GM19043 (cell line): ENCODE results near the gene SHCBP1.
"Not testable (repeated sequence)": the region's sequence is repeated elsewhere in the genome, so short reads cannot be mapped to it uniquely, and the experiment has no call there.

Experiments used
- ATAC-seq: cut with Tn5 transposase; IDR thresholded peaks from one replicate; pipeline ENCODE4 v1.9.1; 2021; ENCODE audit warnings: low read depth; ENCODE audit not compliant: unreplicated experiment

SHCBP1 gene

DNA sequence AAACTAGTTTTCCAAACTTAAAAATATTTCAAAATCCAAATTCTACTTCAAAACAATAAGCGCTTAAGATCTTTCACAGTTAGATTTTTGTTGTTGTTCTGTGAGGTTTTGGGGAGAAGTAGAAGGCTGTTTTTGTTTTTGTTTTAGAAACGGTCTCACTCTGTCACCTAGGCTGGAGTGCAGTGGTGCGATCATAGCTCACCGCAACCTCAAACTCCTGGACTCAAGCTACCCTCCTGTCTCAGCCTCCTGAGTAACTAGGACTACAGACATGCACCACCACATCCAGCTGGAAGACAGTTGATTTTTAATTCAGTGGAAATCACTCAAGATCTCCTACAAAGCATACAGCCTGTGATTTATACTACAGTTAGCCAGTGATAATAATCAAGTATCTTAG is 2.7 kb downstream of the SHCBP1 start:
- no peak for ATAC-seq

DNA sequence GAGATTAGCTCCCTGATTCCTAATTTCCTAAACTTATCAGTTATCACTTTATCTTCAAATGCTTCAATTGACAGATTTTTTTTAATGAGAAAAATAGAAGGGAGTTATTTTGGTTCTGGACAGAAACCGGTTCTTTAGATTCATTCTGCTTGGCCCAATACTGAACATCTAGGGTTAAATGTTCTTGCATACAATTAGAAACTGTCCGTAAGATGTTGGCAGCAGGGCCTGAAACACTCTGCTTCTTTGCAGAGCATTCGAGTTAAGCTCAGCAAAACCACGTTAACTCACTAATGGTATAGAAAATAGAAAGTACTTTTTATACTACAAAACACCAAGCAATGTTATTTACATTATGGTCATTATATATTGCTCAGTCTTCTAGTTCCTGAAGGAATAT is 7.2 kb downstream of the SHCBP1 start:
- ATAC-seq = no peak

DNA sequence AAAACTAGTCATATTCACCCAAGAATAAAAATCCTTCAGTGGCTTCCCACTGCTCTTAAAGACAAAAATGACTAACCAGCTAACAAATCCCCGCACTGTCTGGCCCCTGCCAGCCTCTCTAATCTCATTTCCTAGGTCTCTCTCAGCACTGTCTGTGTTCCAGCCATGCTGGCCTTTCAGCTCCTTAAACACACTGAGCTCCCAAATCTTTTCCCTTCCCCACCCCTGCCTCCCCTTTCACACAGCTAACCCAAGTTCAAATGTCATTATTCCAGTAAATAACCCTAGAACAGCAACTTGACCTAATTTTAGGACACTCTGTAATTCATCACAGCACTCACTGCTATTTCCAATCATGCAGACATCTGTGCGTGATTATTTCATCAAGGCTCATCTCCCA is 7.8 kb downstream of the SHCBP1 start:
- no peak for ATAC-seq

DNA sequence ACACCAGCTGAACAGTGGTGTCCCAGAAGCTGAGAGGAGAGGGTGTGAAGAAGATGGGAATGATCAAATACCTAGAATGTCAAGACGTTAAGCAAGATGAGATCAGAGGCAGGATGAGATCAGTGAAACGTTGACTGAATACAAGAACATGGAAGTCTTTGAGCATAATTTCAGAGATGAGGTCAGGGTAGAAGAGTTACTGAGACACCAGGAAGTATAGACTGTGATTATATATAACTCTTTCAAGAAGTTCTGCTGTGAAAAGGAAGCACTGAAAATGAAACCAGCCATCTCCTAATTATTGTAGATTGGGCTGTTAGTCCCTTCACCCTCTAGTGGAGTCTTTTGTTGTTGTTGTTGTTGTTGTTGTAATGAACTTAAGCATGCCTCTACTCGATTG is 9.1 kb downstream of the SHCBP1 start:
- no peak for ATAC-seq

DNA sequence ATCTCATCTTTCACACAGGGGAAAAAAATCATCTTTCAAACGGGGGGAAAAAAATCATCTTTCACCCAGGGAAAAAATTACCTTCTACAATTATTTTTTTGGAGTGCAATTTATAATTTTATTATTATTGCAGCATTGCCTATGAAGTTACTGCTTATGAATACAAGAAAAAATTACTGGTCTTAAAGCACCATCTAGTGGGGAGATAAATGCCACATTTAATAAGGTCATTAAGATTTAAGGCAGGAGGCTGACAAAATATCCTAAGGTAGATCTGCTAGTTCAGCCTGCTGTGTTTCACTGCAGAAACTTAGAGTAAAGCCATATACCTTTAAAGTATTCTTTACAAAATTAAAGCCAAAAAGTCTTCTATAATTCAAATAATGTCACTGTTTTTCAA is 13.7 kb downstream of the SHCBP1 start:
- no peak for ATAC-seq

DNA sequence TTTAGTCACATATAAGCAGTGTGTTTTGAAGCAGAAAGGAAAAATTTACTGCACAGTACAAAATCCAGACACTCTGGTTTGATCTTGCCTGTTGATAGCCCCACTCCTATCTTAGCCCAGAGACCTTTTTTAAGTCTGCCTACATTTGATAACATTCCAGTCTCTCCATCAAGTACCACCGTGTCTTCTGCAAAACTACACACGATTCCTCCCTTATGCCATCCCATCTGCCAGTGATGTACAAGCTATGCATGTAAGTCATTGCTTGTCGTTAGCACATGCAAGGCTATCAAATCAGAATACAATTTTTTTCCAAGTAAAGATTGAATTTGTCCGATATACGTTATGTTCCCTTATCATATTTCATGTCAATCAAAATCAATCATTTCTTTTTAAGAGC is 14.9 kb downstream of the SHCBP1 start:
- no peak for ATAC-seq

DNA sequence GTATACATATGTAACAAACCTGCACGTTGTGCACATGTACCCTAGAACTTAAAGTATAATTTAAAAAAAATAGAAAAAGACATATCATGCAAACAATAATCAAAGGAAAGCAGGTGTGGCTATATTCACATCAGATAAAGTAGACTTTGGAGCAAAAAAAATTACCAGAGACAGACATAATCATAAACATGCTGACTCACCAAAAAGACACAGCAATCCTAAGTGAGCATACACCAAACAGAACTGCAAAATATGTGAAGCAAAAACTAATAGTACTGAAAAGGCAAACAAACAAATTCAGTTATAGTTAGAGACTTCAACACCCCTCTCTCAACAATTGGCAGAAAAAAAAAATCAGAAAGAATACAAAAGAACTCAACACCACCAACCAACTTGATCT is 29.9 kb downstream of the SHCBP1 start:
- no peak for ATAC-seq

DNA sequence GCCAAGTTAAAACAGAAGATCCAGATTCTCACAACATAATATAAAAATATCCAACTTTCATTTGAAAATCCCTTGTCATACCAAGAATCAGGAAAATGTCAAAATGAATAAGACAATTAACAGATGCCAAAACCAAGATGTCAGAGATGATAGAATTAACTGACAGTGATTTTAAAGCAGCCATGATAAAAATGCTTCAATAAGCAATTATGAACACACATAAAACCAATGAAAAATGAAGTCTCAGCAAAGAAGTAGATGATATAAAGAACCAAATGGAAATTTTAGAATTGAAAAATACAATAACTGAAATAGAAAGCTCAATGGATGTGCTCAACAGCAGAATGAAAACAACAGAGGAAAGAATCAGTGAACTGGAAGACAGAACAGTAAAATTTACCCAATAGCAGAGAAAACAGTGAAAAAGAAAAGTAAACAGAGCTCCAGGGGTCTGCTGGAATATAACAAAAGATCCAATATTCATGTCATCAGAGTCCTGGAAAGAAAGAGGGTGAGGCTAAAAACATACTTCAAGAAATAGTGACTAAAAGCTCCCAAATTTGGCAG is 35.1 kb downstream of the SHCBP1 start:
- ATAC-seq = no peak

DNA sequence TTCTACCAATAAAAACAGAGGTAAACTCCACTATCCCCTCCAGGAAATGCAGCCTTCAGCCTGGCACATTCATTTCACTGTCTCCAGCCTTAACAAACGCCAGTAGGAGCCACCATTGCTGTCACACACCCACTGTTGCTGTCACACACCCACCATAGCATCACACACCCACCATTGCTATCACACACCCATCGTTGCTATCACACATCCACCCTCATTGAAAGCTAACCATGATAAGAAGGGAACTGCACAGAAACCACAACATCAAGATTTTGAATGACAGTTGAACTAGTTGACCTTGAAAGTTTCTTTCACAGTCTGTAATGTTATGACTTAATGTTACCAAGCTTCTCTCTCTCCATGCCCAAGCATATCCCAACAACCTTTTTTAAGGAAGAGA is 38.1 kb downstream of the SHCBP1 start:
- no peak for ATAC-seq

DNA sequence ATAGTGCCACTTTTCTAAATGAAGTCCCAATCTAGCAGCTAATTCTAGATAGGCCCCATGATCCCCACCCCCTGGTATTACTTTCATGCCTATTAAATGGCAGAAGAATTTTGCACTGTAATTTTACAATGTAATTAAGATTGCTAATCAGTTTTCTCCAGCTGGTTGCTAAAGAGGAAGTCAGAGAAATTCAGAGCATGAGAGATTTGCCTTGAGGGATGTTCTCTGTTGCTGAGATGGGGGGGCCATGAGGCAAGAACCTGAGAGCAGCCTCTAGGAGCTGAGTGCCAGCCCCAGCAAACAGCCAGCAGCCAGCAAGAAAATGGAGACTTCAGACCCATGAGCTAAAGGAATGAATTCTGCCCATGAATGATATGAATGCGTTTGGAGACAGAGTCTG is 38.9 kb downstream of the SHCBP1 start:
- ATAC-seq = no peak

DNA sequence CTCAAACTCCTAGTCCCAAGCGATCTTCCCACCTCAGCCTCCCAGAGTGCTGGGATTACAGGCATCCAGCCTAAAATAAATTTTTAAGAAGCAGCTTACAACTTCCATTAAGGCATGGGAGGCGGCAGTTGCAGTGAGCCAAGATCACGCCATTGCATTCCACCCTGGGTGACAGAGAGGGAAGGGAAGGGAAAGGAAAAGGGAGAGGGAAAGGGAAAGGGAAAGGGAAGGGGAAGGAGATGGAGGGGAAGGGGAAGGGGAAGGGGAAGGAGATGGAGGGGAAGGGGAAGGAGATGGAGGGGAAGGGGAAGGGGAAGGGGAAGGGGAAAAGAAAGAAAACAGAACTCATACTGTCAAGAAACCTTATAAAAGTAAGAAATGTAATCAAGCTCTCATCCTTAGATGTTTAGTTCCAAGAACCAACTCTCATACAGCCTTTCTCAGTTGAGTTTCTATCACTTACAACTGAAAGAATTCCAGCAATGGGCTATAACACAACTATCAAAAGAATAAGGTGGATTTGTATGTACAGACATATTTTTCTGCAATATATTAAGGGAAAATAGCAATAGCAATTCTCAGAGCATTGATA is 43.1 kb downstream of the SHCBP1 start:
- no peak for ATAC-seq

DNA sequence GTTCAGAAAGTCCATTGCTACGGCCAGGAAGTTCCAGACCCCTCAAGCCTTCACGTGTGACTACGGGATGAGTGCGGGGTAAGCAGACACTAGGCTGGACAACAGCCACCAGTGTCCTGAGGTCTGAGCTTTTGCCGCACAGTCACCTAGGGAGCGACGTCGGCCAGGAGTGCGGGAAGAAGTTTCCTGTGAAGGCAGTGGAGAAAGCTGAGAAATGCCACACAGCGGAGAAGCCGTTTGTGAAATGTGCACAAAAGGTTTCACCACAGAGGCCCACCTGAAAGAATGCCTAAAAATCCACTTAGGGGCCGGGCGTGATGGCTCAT is 47.4 kb downstream of the SHCBP1 start:
- ATAC-seq = no peak

DNA sequence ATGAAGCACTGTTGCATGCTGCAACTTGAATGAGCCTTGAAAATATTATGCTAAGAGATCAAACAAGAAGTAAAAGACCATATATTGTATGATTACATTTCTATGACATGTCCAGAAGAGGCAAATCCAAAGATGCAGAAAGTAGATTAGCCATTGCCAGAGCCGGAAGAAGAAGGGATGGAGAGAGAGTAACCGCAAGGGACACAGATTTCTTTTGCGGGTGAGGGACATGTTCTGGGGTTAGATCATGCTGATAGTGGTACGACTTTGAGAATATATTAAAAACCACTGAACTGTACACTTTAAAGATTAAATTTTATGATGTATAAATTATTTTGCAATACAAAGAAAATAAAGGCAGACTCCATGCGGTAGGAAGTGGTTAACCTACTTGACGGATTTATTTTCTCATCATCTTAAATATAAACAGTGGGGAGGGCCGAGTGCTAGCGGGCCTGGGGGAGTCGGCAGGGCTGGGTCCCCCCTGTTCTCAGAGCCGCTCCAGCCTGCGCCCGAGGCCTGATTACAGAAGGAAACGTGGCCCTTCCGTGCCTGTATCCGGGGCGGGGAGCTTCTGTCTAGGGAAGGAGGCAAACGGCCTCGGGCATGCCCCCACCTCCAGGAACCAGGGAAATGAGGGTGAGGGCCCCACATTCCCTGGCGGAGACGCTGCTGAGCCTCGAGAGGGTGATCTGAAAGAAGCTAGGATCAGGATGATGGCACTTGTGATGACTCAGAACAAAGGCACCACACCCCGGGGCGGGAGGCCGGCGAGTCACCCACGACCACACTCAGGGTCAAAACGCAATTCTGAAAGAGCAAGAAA is 48.0 kb downstream of the SHCBP1 start:
- ATAC-seq = no peak

DNA sequence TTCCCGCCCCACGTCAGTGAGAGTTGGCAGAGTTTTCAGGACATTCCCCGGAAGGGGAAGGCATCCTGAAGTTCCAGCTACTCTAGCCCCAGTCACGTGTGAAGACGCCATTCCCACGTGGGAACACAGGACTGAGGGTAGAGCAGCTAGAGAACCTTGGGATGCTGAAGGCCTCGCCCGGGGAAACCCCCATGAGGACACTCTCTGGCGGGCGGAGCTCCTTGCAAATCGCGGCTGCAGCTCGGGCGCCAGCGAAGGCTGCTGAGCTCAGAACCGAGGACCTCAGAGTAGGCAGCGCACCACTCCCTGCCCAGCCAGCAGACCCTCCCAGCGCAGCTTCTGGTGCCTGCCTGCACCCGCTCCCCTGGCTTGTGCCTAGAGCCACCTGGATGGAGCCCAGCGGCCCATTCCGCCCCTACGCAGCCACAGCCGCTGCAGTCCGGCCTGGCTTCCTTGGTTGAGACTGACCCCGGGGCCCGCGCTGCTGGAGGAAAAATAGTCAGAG is 51.9 kb downstream of the SHCBP1 start:
- ATAC-seq = no peak

DNA sequence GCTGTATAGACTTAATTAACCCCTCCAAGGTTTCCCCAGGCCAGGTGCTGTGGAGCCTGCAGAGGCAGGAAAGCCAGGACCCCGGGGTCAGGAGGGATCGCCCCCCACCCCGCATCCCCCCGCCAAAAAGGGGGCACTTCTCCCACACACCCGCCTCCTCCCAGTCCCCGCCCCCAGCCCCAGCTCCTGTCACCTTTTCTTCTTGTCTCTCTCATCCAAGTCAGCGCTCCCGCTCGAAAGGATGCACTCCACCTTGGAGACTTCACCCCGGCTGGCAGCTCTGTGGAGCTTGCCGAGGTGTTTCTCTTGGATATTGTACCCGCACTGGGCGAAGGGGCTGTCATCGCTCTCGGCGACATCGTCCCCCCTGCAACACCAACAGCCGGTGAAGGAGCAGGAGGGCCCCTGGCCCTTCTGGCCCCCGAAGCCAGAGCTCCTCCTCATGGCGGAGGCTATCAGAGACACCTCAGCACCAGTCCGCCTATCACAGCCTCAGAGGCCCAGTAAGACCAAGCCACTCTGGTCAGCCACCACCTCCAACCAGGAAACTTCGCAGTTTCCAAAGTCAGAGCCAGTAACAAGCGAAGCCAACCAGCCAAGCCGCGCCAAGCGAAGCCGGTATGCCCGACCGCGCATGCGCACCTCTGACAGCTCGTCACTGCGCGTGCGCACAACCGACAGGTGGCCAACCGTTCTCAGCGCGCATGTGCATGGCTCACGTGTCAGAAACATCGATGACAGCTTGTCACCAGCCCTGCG is 52.5 kb downstream of the SHCBP1 start:
- no peak for ATAC-seq

DNA sequence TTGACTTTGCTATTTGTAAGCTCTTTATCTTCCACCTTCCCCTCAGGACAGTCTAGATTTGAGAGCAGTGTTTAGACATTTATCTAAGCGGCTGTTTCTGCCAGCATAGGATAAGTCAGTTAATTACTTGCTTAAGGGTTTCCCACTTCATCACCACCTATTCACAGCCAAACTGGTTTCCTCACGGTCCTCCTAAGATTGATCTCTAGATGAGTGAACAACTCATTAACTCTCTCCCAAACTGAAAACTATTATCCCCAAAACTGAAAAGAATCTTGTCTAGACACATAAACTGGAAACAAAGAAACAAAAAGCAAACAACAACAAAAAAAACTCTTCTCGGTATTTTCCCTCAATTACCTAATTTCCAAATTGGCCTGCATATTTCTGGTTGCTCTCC is 58.2 kb downstream of the SHCBP1 start:
- no peak for ATAC-seq

DNA sequence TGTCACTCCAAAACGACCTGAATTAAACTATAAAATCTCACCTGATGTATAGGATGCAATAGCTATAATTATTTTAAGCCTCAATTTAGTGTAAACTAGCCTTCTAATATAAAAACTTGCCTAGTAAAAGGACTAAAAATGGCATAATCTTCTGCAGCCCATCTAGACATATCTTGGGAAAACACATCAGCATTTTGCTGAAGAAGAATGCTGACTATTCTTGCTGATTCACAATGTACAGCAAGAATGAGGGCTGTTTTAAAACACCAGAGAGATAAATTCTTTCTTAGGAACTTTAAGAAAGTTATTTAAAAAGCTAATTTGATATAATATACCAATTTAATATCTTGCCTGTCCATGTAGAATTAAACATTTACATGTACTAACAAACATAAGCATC is 63.2 kb downstream of the SHCBP1 start:
- ATAC-seq = no peak

DNA sequence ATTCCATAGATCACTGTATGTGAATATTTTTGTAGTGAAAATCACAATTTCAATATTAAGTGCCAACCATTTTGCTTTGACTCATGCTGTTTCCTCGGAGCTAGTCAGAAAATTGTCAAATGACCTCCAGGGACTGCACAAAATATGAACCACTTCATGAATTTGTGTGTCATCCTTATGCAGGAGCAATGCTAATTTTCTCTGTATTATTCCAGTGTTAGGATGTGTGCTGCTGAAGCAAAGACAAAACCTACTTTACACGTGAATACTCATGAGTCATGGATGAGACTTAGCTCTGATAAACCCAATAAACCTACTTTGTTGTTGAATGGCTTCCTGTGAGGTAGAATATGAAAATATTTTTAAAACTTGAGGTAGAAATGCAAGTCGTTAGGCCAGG is 65.2 kb downstream of the SHCBP1 start:
- no peak for ATAC-seq

DNA sequence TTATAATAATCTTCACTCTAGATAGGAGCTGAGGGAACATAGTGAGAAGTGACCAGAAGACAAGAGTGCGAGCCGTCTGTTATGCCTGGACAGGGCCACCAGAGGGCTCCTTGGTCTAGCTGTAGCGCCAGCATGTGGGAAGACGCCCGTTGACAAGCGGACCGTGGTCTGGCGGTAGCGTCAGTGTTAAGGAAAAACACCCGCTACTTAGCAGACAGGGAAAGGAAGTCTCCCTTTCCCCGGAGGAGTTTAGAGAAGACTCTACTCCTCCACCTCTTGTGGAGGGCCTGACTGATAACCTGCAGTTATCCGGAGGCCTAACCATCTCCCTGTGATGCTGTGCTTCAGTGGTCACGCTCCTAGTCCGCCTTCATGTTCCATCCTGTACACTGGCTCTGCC is 66.7 kb downstream of the SHCBP1 start:
- ATAC-seq = not testable (repeated sequence)

DNA sequence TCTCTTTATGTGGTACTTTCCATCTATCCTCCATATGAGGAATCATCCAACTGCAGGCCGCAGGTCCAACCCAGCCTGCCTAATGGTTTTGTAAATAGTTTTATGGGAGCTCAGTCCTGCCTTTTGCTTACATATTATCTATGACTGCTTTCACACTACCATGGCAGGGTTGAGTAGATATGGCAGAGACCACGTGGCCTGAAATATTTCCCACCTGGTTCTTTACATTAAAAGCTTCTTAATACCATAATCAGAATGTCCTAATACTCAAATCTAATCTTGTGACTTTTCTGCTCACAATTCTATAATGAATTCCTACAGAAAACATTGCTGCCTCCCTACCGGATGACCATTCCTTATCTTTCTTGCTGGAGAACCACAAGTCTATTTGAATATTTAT is 71.7 kb downstream of the SHCBP1 start:
- no peak for ATAC-seq
